K562 (cell line): ENCODE data around the gene EGFR. TPM values are rescaled to one million over a fixed set of nuclear protein-coding genes. Genes with fewer than 3 reads are reported as not detected.
"Not testable (repeated sequence)": the region's sequence is repeated elsewhere in the genome, so short reads cannot be mapped to it uniquely, and the experiment has no call there.

Experiments
- ATAC-seq: fragments of 200-7000 bp; cut with Tn5 transposase; 3 replicates; pipeline ENCODE4 v1.9.1; 2020; ENCODE audit warnings: moderate library complexity
- BruUV-seq: library from RNA; stranded (reverse); fragments of 400-500 nt; replicated peaks from 2 replicates; lab custom pipeline; 2021; lab: Mats Ljungman, UMichigan
- CTCF ChIA-PET: fragments of 300-600 bp; formaldehyde crosslinking; extraction: SDS; loops from one replicate; lab custom pipeline; 2021; ENCODE audit warnings: low intra/inter-chr PET ratio; lab: Yijun Ruan, JAX
- POLR2A ChIA-PET: fragments of 300-600, 350-650 bp; sonication (Branson Sonifier 250); formaldehyde crosslinking; extraction: SDS; loops from one replicate; lab custom pipeline; 2021; ENCODE audit warnings: antibody characterized with exemption, inconsistent platforms; lab: Yijun Ruan, JAX
- DNase-seq, 4 experiments: peaks; one replicate each; pipeline versions ENCODE4 v3.0.0 to v3.0.0-alpha.2; 2011 to 2018; ENCODE audit warnings: low spot score in 3 of 4, mixed read lengths in 3 of 4; ENCODE audit errors: extremely low read depth in 1 of 4
- FAIRE-seq: peaks from 2 replicates; lab custom pipeline; 2011; peaks lifted over from hg19 to GRCh38; lab: Jason Lieb, UNC
- H2AFZ ChIP-seq: 2 replicates; pipeline ENCODE4 v1.6.0; 2011; ENCODE audit warnings: low read depth, low read length, control low read depth, inconsistent platforms
- H3K27ac ChIP-seq: fragments of 200-600 bp; 3 replicates; pipeline ENCODE4 v1.8.0; 2011; ENCODE audit warnings: low read depth, mild to moderate bottlenecking, control low read depth, inconsistent platforms, low read length, moderate library complexity, mixed read lengths; ENCODE audit errors: extremely low read depth
- H3K27me3 ChIP-seq, 2 experiments: fragments of 300-600 bp in 1 of 2; 2 replicates in 1 of 2; 3 replicates in 1 of 2; pipeline versions ENCODE4 v1.6.0 to v1.8.0; 2011; ENCODE audit warnings: inconsistent platforms in 2 of 2, low read length in 2 of 2, mild to moderate bottlenecking in 1 of 2, mixed read lengths in 1 of 2, moderate library complexity in 1 of 2; ENCODE audit not compliant: control insufficient read depth in 2 of 2, insufficient read depth in 2 of 2
- H3K36me3 ChIP-seq: fragments of 300-600 bp; 3 replicates; pipeline ENCODE4 v1.8.0; 2011; ENCODE audit warnings: mild to moderate bottlenecking, low read length, inconsistent platforms; ENCODE audit not compliant: control insufficient read depth, insufficient read depth
- H3K4me1 ChIP-seq, 2 experiments: fragments of 200-600 bp in 1 of 2; replicated peaks in 1 of 2; 2 replicates in 1 of 2; 3 replicates in 1 of 2; pipeline versions ENCODE4 v1.5.1 to v1.8.0; 2011; ENCODE audit warnings: inconsistent platforms in 2 of 2, low read length in 2 of 2, mild to moderate bottlenecking in 1 of 2, mixed read lengths in 1 of 2, moderate library complexity in 1 of 2; ENCODE audit not compliant: control insufficient read depth in 2 of 2, insufficient read depth in 2 of 2
- H3K4me2 ChIP-seq: 2 replicates; pipeline ENCODE4 v1.6.1; 2011; ENCODE audit warnings: low read length, control low read depth, inconsistent platforms, mixed read lengths; ENCODE audit not compliant: insufficient read depth
- H3K4me3 ChIP-seq: fragments of 200-600 bp; sonication (generic), shearing (Covaris generic); 2 replicates; pipeline ENCODE4 v1.5.1; 2016; ENCODE audit warnings: control low read depth, inconsistent platforms
- H3K79me2 ChIP-seq: fragments of 200-600 bp; 3 replicates; pipeline ENCODE4 v1.8.0; 2011; ENCODE audit warnings: low read length, inconsistent platforms; ENCODE audit not compliant: control insufficient read depth, insufficient read depth
- H3K9ac ChIP-seq, 2 experiments: 2 replicates each; pipeline versions ENCODE4 v1.6.0 to v1.6.1; 2011; ENCODE audit warnings: low read depth in 2 of 2, low read length in 2 of 2, control low read depth in 1 of 2, inconsistent platforms in 1 of 2, mild to moderate bottlenecking in 1 of 2, mixed read lengths in 1 of 2; ENCODE audit not compliant: insufficient read depth in 1 of 2
- H3K9me1 ChIP-seq: one replicate; pipeline ENCODE4 v1.6.0; 2011; ENCODE audit warnings: inconsistent platforms, mild to moderate bottlenecking, low read length, moderate library complexity; ENCODE audit not compliant: control insufficient read depth, insufficient read depth
- H3K9me3 ChIP-seq: replicated peaks from 2 replicates; pipeline ENCODE4 v1.5.1; 2011; ENCODE audit warnings: low read depth, low read length, inconsistent platforms; ENCODE audit not compliant: control insufficient read depth, insufficient read depth
- H4K20me1 ChIP-seq: replicated peaks from 2 replicates; pipeline ENCODE4 v1.6.1; 2011; ENCODE audit warnings: low read length, inconsistent platforms, mixed read lengths; ENCODE audit not compliant: control insufficient read depth, insufficient read depth
- ARHGAP35 ChIP-seq: fragments of 450-650 bp; IDR thresholded peaks from 2 replicates; pipeline ENCODE4 v1.6.1; 2018; ENCODE audit not compliant: partially characterized antibody
- ASH1L ChIP-seq: fragments of 450-650 bp; IDR thresholded peaks from 2 replicates; pipeline ENCODE4 v1.6.1; 2018; ENCODE audit warnings: borderline replicate concordance, mild to moderate bottlenecking, low read depth; ENCODE audit not compliant: partially characterized antibody
- CBX2 ChIP-seq: fragments of 200-600 bp; sonication (generic); IDR thresholded peaks from one replicate; pipeline ENCODE4 v1.6.1; 2012; ENCODE audit warnings: mild to moderate bottlenecking, low read length, inconsistent platforms; ENCODE audit not compliant: insufficient read depth, poor library complexity, severe bottlenecking
- EGR1 ChIP-seq: fragments of 450-650 bp; conservative IDR thresholded peaks from 2 replicates; pipeline ENCODE4 v1.6.1; 2017; ENCODE audit warnings: mild to moderate bottlenecking
- ID3 ChIP-seq, 2 experiments: fragments of 250-450 bp in 1 of 2; fragments of 450-650 bp in 1 of 2; sonication (Bioruptor Pico) in 1 of 2; IDR thresholded peaks; 2 replicates each; pipeline versions ENCODE4 v1.6.1 to v1.8.0; 2016 to 2021; ENCODE audit warnings: mild to moderate bottlenecking in 2 of 2, moderate library complexity in 2 of 2, missing compliant biosample characterization in 1 of 2, missing genetic modification characterization in 1 of 2
- IRF2 ChIP-seq: sonication (generic); formaldehyde crosslinking; IDR thresholded peaks from 2 replicates; pipeline ENCODE4 v1.8.1; 2022; ENCODE audit warnings: mild to moderate bottlenecking, missing genetic modification reagents
- KLF10 ChIP-seq: fragments of 250-450 bp; sonication (Bioruptor Pico); IDR thresholded peaks from 2 replicates; pipeline ENCODE4 v1.6.1; 2021; ENCODE audit warnings: matching md5 sums
- LARP7 ChIP-seq: fragments of 450-650 bp; IDR thresholded peaks from 2 replicates; pipeline ENCODE4 v1.6.1; 2016
- MCM3 ChIP-seq: fragments of 450-650 bp; IDR thresholded peaks from 2 replicates; pipeline ENCODE4 v1.6.1; 2016
- MTA1 ChIP-seq: fragments of 450-650 bp; IDR thresholded peaks from 2 replicates; pipeline ENCODE4 v1.6.1; 2017; ENCODE audit warnings: borderline replicate concordance
- MXI1 ChIP-seq: IDR thresholded peaks from 2 replicates; pipeline ENCODE4 v1.6.1; 2011; ENCODE audit warnings: low read depth, mild to moderate bottlenecking, improper control_type of control experiment, low read length
- NCOA6 ChIP-seq: fragments of 450-650 bp; IDR thresholded peaks from 2 replicates; pipeline ENCODE4 v1.6.1; 2017; ENCODE audit warnings: mild to moderate bottlenecking
- PKNOX1 ChIP-seq: fragments of 450-650 bp; IDR thresholded peaks from 2 replicates; pipeline ENCODE4 v1.6.1; 2016
- POLR2H ChIP-seq: IDR thresholded peaks from 2 replicates; pipeline ENCODE4 v1.6.1; 2016; ENCODE audit warnings: missing genetic modification characterization, low read depth, mild to moderate bottlenecking, control low read depth, missing compliant biosample characterization, moderate library complexity
- RFX7 ChIP-seq: fragments of 250-450 bp; sonication (Bioruptor Pico); IDR thresholded peaks from 2 replicates; pipeline ENCODE4 v1.5.1; 2021; ENCODE audit warnings: mild to moderate bottlenecking
- RUNX1 ChIP-seq: sonication (generic); IDR thresholded peaks from 2 replicates; pipeline ENCODE4 v1.6.1; 2016; ENCODE audit warnings: antibody characterized with exemption, low read depth
- ZNF76 ChIP-seq: fragments of 250-450 bp; sonication (Bioruptor Pico); IDR thresholded peaks from 2 replicates; pipeline ENCODE4 v1.4.0; 2020; ENCODE audit warnings: mild to moderate bottlenecking, moderate library complexity, borderline replicate concordance
- WGBS: fragments of 100-300 bp; shearing (Covaris generic); methylation state at CpG from one replicate; pipeline ENCODE4 v1.1.6; 2016; ENCODE audit warnings: low coverage, mixed read lengths; ENCODE audit not compliant: insufficient coverage; ENCODE audit errors: missing lambda C conversion rate; 5-methylcytosine and 5-hydroxymethylcytosine counted together
- in situ Hi-C: fragments of 300-500 bp; cut with MboI; formaldehyde crosslinking; loops from 4 replicates; pipeline ENCODE4 v1.15.0; 2018; ENCODE audit warnings: inconsistent platforms, mixed read lengths
- intact Hi-C: fragments of 100-400 bp; cut with micrococcal nuclease; formaldehyde crosslinking; loops from 2 replicates; pipeline ENCODE4 v1.14.2; 2022
- polyA plus RNA-seq, 8 experiments: library from polyadenylated mRNA; depleted of rRNA in 4 of 8; stranded (reverse) in 5 of 8; unstranded in 3 of 8; fragments of >200 nt; fragmentation: Nextera tagmentation in 2 of 8; fragmentation: Illumina TruSeq in 1 of 8; extraction: Ambion mirVana in 2 of 8; extraction: Trizol in 1 of 8; gene quantifications; 2 replicates each; pipeline versions ENCODE4 v1.2.1 to v1.2.3, GENCODE V29; 2011 to 2014; ENCODE audit warnings: inconsistent platforms in 1 of 8, missing spikeins in 1 of 8
- total RNA-seq, 7 experiments: library from RNA; depleted of rRNA in 6 of 7; stranded (reverse); fragments of >200 nt in 6 of 7; fragmentation: Illumina TruSeq in 2 of 7; extraction: Trizol in 2 of 7; gene quantifications; 2 replicates each; pipeline versions ENCODE4 v1.2.1 to v1.2.3, GENCODE V29; 2011 to 2021; ENCODE audit warnings: low replicate concordance in 1 of 7

The EGFR gene
- total and polyA plus RNA-seq, 9 of the 15 experiments (the other 6 are each of a cell fraction or from before 2014, with no cell fraction given) = 0.13 TPM; not detected in 8

DNA sequence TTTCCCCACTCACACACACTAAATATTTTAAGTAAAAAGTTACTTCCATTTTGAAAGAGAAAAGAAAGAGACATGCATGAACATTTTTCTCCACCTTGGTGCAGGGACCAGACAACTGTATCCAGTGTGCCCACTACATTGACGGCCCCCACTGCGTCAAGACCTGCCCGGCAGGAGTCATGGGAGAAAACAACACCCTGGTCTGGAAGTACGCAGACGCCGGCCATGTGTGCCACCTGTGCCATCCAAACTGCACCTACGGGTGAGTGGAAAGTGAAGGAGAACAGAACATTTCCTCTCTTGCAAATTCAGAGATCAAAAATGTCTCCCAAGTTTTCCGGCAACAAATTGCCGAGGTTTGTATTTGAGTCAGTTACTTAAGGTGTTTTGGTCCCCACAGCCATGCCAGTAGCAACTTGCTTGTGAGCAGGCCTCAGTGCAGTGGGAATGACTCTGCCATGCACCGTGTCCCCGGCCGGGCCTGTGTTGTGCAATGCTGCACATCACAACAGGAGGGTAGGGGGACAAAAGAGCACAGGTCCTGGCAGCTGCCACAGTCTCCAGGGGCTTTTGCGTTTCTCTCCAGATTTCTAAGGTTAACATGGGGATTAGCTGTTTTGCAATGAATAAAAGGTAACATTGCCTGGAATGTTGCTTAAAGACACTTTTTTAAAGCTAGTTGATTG, 146.5 kb downstream of the EGFR start:
- 4% methylated on average over 13 of the region's 13 CpGs for whole genome bisulfite sequencing
- peaks cover 2 to 21% of the 10 kb centered on the region in 2 experiments; a peak in 3 of 5 replicates for H3K27me3 ChIP-seq
- in situ Hi-C loops (no loop called here), intact Hi-C loops (no loop called here)
- no peaks in the 10 kb centered on the region for H3K79me2 ChIP-seq
- no peak overlapping the region for H2AFZ ChIP-seq
- H3K9ac ChIP-seq = no peak overlapping the region
- TF ChIP-seq KLF10 (CRISPR knock-in tag) = no peak
- no peak for TF ChIP-seq MXI1
- no peak for TF ChIP-seq CBX2
- TF ChIP-seq LARP7 = no peak
- no peak for TF ChIP-seq PKNOX1
- TF ChIP-seq POLR2H = no peak
- no peak for TF ChIP-seq MTA1
- no peak for TF ChIP-seq ID3 (CRISPR knock-in tag; IDR thresholded peaks at IDR 0.05)
- TF ChIP-seq ID3 (tag; IDR thresholded peaks at IDR 0.05) = no peak
- TF ChIP-seq ZNF76 (CRISPR knock-in tag) = no peak
- TF ChIP-seq ASH1L = no peak
- no peak for TF ChIP-seq NCOA6
- TF ChIP-seq RFX7 (CRISPR knock-in tag) = no peak
- TF ChIP-seq IRF2 = no peak
- no peak for TF ChIP-seq RUNX1
- TF ChIP-seq MCM3 = no peak
- no peak for TF ChIP-seq ARHGAP35
- TF ChIP-seq EGR1 = no peak
- no peaks in the 10 kb centered on the region for H3K36me3 ChIP-seq
- H3K9me3 ChIP-seq = no peaks in the 10 kb centered on the region
- no peak overlapping the region for H3K4me3 ChIP-seq
- H3K4me1 ChIP-seq = no peaks in the 10 kb centered on the region
- no peaks in the 10 kb centered on the region for H4K20me1 ChIP-seq
- ATAC-seq (no peak), DNase-seq (no peak), FAIRE-seq (no peak)
- POLR2A ChIA-PET = no interaction called here
- CTCF ChIA-PET = no interaction called here
- H3K4me2 ChIP-seq = no peak overlapping the region
- no peak overlapping the region for H3K27ac ChIP-seq
- no TSS peak for BruUV-seq
- H3K9me1 ChIP-seq = no peaks in the 10 kb centered on the region

DNA sequence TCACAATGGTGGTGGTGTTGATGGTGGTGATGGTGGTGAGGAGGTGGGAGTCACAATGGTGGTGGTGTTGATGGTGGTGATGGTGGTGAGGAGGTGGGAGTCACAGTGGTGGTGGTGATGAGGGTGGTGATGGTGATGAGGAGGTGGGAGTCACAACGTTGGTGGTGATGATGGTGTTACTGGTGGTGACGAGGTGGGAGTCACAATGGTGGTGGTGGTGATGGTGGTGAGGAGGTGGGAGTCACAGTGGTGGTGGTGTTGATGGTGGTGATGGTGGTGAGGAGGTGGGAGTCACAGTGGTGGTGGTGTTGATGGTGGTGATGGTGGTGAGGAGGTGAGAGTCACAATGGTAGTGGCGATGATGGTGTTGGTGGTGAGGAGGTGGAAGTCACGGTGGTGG, 148.5 kb downstream of the EGFR start:
- H3K9ac ChIP-seq, H3K4me3 ChIP-seq, H3K9me1 ChIP-seq, FAIRE-seq, H3K4me1 ChIP-seq, BruUV-seq, H2AFZ ChIP-seq, H3K79me2 ChIP-seq, CTCF ChIA-PET, H3K9me3 ChIP-seq, H3K4me2 ChIP-seq, H3K36me3 ChIP-seq, intact Hi-C loops, H3K27ac ChIP-seq, in situ Hi-C loops, ATAC-seq, POLR2A ChIA-PET, DNase-seq, H4K20me1 ChIP-seq: not testable (repeated sequence)
- H3K27me3 ChIP-seq = peaks cover 0 to 11% of the 10 kb centered on the region in 2 experiments; a peak in 1 of 5 replicates
- WGBS = 0% methylated on average over 4 of the region's 4 CpGs
